ENCODE data around the gene MED20.

The MED20 gene, protein sequence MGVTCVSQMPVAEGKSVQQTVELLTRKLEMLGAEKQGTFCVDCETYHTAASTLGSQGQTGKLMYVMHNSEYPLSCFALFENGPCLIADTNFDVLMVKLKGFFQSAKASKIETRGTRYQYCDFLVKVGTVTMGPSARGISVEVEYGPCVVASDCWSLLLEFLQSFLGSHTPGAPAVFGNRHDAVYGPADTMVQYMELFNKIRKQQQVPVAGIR

DNA sequence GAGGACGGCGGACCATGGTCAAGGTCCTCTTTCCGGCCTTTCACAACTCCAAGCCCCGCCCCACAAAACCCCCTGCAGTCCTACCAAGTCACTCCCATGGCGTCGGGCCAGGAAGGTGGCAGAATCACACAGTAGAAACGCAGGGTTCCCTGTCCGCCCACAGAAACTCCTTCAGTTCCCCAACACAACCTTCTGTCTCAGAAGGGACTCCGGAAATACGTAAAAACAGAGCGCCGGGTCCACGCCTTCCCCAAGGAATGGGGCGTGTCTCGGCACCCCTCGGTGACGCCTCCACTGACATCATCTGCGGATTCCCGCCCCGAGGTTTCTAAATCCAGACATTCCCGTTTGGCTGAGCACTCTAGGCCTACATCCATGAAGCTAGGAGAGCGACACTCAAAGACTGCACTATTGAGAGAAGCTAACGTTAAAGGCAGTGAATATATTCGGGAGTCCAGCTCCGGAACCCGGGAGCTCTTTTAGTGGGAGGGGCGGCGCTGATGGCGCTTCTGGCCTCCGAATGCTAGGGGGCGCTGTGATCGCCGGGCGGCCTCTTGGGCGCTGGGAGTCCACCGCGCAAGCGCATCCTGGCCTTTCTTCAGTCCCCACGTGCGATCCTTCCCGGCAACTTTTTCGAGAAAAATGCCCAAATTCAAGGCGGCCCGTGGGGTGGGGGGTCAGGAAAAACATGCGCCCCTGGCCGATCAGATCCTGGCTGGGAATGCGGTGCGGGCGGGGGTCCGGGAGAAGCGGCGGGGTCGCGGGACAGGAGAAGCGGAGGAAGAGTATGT, at the start of gene MED20, which contains the start of gene BYSL:
MED20 (minus strand) TSS at position 219 of the 791 bp plus-strand sequence; CDS start at position 98, 121 bp downstream.
BYSL (plus strand) TSS at position 579 of the 791 bp plus-strand sequence; CDS start at position 643, 64 bp downstream.
- H3K9ac ChIP-seq (ENCODE audit: low read length in 2 of 2): peak within 1 kb of the TSS; percentile 88 to 99
- H3K4me3 ChIP-seq (ENCODE audit: low read length in 2 of 2): peak within 1 kb of the TSS; percentile 98 to 99
- peaks cover 20% of the 10 kb centered on the region for H3K4me1 ChIP-seq (ENCODE audit: control insufficient read depth, insufficient read depth, low read length)
- H3K9me3 ChIP-seq (ENCODE audit: control insufficient read depth in 2 of 2, low read length in 2 of 2): no peaks in the 10 kb centered on the region
- no peaks in the 10 kb centered on the region for H3K27me3 ChIP-seq (ENCODE audit: control insufficient read depth in 1 of 2, insufficient read depth in 2 of 2, low read length in 2 of 2)
- H3K36me3 ChIP-seq (ENCODE audit: control insufficient read depth in 2 of 2, insufficient read depth in 2 of 2, low read length in 2 of 2): peaks cover 2 to 3% of the 10 kb centered on the region in 2 donors
- peak within 1 kb of the TSS; percentile 98 for H3K27ac ChIP-seq (ENCODE audit: low read length)

DNA sequence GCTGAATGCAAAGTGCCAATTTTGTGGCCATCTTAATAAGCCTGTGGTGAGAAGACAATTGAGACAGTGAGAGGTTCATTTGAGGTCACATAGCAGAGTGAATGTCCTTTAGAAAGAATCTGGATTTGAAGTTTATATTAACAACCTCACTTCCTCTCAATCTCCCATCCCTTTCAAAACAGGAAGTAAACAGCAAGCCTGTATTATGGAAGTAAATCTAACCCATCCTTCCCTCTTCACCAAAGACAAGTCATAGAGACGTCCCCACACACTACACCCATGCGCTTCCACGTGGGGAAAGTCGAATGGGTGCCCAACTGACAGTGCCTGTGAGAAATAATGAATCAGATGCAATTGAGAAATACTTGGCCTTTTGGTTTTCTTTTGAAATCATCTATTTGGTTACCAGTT, 49.5 kb upstream of the MED20 start:
- H3K27ac ChIP-seq (ENCODE audit: low read length): no peak overlapping the region
- H3K4me1 ChIP-seq (ENCODE audit: control insufficient read depth, insufficient read depth, low read length): no peaks in the 10 kb centered on the region

DNA sequence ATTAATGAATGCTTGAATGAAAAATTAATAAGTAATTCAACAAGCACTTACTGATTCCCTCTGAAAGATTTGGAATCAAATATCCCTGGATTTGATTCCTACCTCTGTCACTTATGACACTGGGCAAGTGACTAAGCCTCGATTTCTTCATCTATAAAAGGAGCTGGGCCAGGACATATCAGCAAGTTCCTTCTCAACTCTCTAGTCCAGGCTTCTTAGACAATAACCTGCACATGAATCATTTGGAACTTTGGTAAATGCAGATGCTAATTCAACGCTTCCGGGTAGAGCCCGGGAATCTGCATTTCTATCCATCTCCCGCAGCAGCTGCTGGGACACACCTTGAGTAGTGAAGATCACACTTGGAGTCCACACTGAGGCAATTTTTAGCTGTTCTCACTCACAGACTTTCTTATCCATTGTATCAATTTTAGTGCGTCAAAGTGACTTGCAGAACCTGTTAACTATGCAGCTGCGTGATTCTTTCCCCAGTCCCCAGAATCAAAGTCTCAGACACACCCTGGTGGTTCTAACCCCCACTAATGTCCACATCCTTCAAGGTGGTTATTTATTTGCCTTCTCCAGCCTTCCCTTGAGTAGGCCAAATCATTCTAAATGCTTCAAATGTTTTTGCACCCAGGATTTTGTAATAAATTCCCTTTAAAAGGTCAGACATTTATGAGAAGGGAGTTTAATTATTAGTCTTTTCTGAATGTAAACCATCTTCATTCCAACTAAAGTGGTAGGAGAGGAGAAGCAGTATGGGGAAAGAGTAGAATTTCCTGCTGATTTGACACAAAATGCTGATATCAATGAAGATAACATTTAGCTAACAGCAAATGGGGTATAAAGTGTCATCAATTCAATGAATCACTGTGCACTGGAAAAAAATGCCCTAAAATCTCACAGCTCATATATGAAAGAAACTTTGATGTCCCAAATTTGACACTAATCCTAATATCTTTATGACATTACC, 46.7 kb upstream of the MED20 start:
- no peak overlapping the region for H3K4me3 ChIP-seq (ENCODE audit: low read length in 2 of 2)
- H3K36me3 ChIP-seq (ENCODE audit: control insufficient read depth in 2 of 2, insufficient read depth in 2 of 2, low read length in 2 of 2): peaks cover 0 to 2% of the 10 kb centered on the region in 2 donors
- H3K4me1 ChIP-seq (ENCODE audit: control insufficient read depth, insufficient read depth, low read length): no peaks in the 10 kb centered on the region
- no peaks in the 10 kb centered on the region for H3K9me3 ChIP-seq (ENCODE audit: control insufficient read depth in 2 of 2, low read length in 2 of 2)
- no peak overlapping the region for H3K27ac ChIP-seq (ENCODE audit: low read length)
- H3K27me3 ChIP-seq (ENCODE audit: control insufficient read depth in 1 of 2, insufficient read depth in 2 of 2, low read length in 2 of 2): no peaks in the 10 kb centered on the region
- H3K9ac ChIP-seq (ENCODE audit: low read length in 2 of 2): no peak overlapping the region

More for the DNA sequence above, 49.5 kb upstream of the MED20 start:
- H3K27me3 ChIP-seq (ENCODE audit: control insufficient read depth in 1 of 2, insufficient read depth in 2 of 2, low read length in 2 of 2): no peaks in the 10 kb centered on the region
- H3K9ac ChIP-seq (ENCODE audit: low read length in 2 of 2): no peak overlapping the region
- no peaks in the 10 kb centered on the region for H3K36me3 ChIP-seq (ENCODE audit: control insufficient read depth in 2 of 2, insufficient read depth in 2 of 2, low read length in 2 of 2)
- no peaks in the 10 kb centered on the region for H3K9me3 ChIP-seq (ENCODE audit: control insufficient read depth in 2 of 2, low read length in 2 of 2)
- H3K4me3 ChIP-seq (ENCODE audit: low read length in 2 of 2): no peak overlapping the region

DNA sequence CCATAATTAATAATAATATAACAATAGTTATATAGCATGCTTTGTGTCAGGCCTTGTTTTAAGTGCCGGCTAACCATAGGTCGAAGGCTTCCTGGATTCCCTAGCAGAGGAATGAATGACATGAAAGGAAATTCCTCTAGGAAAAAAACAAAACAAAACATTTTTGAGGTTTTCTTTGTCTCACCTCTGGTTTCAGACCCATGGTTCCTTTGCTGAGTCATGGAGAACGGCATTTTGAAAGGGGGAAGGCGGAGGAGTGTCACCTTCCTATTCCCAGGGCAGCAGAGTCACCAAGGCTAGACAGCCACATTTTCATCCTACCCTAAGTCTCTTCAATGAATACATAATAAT, 46.0 kb upstream of the MED20 start:
- no peaks in the 10 kb centered on the region for H3K4me1 ChIP-seq (ENCODE audit: control insufficient read depth, insufficient read depth, low read length)
- no peak overlapping the region for H3K27ac ChIP-seq (ENCODE audit: low read length)
- H3K9me3 ChIP-seq (ENCODE audit: control insufficient read depth in 2 of 2, low read length in 2 of 2): no peaks in the 10 kb centered on the region
- H3K27me3 ChIP-seq (ENCODE audit: control insufficient read depth in 1 of 2, insufficient read depth in 2 of 2, low read length in 2 of 2): no peaks in the 10 kb centered on the region
- H3K4me3 ChIP-seq (ENCODE audit: low read length in 2 of 2): no peak overlapping the region
- no peak overlapping the region for H3K9ac ChIP-seq (ENCODE audit: low read length in 2 of 2)
- peaks cover 0 to 2% of the 10 kb centered on the region in 2 donors for H3K36me3 ChIP-seq (ENCODE audit: control insufficient read depth in 2 of 2, insufficient read depth in 2 of 2, low read length in 2 of 2)

DNA sequence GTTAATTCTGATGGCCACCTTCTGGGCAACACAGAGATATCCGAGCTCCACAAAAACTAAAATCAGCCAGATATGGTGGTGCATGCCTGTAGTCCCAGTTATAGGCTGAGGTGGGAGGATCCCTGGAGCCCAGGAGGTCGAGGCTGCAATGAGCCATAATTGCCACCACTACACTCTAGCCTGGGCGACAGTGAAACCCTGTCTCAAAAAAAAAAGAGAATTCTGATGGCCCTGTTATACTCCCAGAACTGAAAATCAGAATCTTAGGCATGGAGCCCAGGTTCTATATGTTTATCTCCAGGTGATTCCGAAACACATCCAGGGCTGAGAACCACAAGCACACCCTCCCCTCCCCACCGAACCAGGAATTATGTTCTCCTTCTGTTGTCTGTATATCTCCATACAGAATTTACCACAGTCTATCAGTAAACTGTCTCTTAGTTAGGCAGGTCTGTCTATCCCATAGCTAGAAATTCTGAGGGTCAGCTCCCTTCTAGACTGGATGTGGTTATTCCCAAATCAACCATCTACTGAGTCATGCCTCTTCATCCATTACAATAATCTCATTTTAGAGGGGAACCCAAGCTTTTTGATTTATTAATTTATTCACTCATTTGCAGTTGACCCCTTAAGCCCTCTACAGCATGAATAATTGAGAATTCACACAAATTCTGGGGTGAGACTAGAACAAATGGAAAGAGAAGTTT, 45.4 kb upstream of the MED20 start:
- Histone ChIP-seq H3K27ac (ENCODE audit: low read length) (no peak overlapping the region), H3K9me3 (ENCODE audit: control insufficient read depth in 2 of 2, low read length in 2 of 2) (no peaks in the 10 kb centered on the region), H3K9ac (ENCODE audit: low read length in 2 of 2) (no peak overlapping the region), H3K27me3 (ENCODE audit: control insufficient read depth in 1 of 2, insufficient read depth in 2 of 2, low read length in 2 of 2) (no peaks in the 10 kb centered on the region), H3K4me3 (ENCODE audit: low read length in 2 of 2) (no peak overlapping the region), H3K4me1 (ENCODE audit: control insufficient read depth, insufficient read depth, low read length) (no peaks in the 10 kb centered on the region), H3K36me3 (ENCODE audit: control insufficient read depth in 2 of 2, insufficient read depth in 2 of 2, low read length in 2 of 2) (peaks cover 0 to 2% of the 10 kb centered on the region in 2 donors)

DNA sequence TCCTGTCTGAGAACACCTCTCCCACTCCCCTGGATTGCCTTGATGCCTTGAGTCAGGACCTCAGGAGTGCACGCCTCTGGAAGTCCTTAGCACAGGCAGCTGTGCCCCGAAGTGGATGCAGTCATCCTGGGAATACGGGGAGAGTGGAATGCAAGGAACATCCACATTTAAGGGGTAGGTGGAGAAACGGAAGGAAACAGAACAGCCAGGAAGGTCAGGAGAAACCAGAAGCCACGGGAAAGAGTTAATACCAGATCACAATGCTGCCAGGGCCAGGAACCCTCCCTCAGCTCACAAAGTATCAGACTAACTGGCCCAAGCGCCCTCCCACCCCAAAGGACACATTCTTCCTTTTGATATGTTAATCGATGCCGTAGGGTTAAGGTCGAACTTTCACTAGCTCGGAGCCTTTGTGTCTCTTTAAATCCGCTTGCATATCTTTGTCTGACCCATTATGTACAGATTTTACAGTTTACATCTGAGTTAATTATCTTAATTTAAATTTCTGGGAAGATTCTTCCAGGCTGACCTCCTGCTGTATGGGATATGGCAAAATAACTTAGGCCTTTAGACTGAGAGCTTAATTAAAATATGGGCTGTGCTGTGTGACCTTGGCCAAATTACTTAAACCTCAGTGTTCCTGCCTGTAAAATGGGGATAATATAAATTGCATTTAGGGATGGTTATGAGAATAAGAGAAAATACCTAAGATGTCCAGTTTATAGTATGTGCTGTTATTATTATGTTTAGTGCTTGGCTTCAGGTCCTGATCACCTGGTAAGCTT, 44.7 kb upstream of the MED20 start:
- peaks cover 0 to 2% of the 10 kb centered on the region in 2 donors for H3K36me3 ChIP-seq (ENCODE audit: control insufficient read depth in 2 of 2, insufficient read depth in 2 of 2, low read length in 2 of 2)
- H3K9ac ChIP-seq (ENCODE audit: low read length in 2 of 2): no peak overlapping the region
- H3K9me3 ChIP-seq (ENCODE audit: control insufficient read depth in 2 of 2, low read length in 2 of 2): no peaks in the 10 kb centered on the region
- H3K27me3 ChIP-seq (ENCODE audit: control insufficient read depth in 1 of 2, insufficient read depth in 2 of 2, low read length in 2 of 2): no peaks in the 10 kb centered on the region
- no peak overlapping the region for H3K4me3 ChIP-seq (ENCODE audit: low read length in 2 of 2)
- no peak overlapping the region for H3K27ac ChIP-seq (ENCODE audit: low read length)
- no peaks in the 10 kb centered on the region for H3K4me1 ChIP-seq (ENCODE audit: control insufficient read depth, insufficient read depth, low read length)

DNA sequence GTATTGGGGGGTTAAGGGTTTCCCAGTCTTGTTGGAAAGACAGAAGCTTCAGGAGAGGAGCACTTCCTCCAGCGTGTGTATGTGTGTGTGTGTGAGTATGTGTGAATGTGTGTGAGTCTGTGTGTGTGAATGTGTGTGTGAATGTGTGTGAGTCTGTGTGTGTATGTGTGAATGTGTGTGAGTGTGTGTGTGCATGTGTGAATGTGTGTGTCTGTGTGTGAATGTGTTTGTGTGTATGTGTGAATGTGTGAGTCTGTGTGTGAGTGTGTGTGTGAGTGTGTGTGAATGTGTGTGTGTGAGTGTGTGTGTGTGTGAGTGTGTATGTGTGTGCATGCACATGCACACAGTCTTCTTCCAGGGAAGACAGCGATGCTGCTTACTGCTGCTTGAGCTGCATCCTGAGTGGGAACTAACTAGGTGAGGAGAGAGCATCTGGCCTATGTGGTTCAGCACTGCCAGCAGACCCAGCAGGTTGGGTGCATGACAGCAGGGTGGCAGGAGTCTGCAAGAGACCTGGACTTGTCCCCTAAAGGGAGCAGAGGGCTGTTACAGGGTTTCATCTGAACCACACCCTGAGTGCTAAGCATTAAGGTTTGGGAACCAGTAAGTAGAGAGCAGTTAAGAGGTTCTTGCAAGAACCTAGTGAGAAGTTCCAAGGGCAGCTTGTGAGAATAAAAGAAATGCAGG, 43.4 kb upstream of the MED20 start:
- no peak overlapping the region for H3K27ac ChIP-seq (ENCODE audit: low read length)
- no peaks in the 10 kb centered on the region for H3K4me1 ChIP-seq (ENCODE audit: control insufficient read depth, insufficient read depth, low read length)
- H3K9me3 ChIP-seq (ENCODE audit: control insufficient read depth in 2 of 2, low read length in 2 of 2): no peaks in the 10 kb centered on the region
- no peaks in the 10 kb centered on the region for H3K27me3 ChIP-seq (ENCODE audit: control insufficient read depth in 1 of 2, insufficient read depth in 2 of 2, low read length in 2 of 2)
- H3K36me3 ChIP-seq (ENCODE audit: control insufficient read depth in 2 of 2, insufficient read depth in 2 of 2, low read length in 2 of 2): peaks cover 0 to 2% of the 10 kb centered on the region in 2 donors
- H3K9ac ChIP-seq (ENCODE audit: low read length in 2 of 2): no peak overlapping the region
- H3K4me3 ChIP-seq (ENCODE audit: low read length in 2 of 2): no peak overlapping the region

DNA sequence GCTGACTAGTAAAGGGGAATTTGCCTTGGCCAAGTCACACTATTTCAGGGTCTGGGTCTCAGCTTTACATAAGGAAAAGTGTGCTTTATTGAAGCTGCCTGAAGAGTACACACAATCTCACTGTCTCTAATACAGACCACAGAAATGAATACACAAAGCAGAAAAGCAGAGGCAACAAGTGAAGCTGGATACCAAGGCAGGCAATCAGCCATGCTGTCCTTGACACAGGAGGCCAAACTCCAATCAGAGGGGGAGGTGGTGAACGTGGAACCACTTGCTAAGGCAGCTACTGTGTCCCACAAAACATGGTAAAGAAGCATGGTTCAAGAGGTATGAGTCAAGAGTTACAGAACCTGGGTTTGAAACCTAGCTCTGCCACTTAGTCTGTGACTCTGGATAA, 42.4 kb upstream of the MED20 start:
- H3K27ac ChIP-seq (ENCODE audit: low read length): no peak overlapping the region
- H3K4me1 ChIP-seq (ENCODE audit: control insufficient read depth, insufficient read depth, low read length): no peaks in the 10 kb centered on the region
- no peak overlapping the region for H3K4me3 ChIP-seq (ENCODE audit: low read length in 2 of 2)
- H3K9ac ChIP-seq (ENCODE audit: low read length in 2 of 2): no peak overlapping the region
- no peaks in the 10 kb centered on the region for H3K9me3 ChIP-seq (ENCODE audit: control insufficient read depth in 2 of 2, low read length in 2 of 2)
- H3K36me3 ChIP-seq (ENCODE audit: control insufficient read depth in 2 of 2, insufficient read depth in 2 of 2, low read length in 2 of 2): peaks cover 0 to 2% of the 10 kb centered on the region in 2 donors
- no peaks in the 10 kb centered on the region for H3K27me3 ChIP-seq (ENCODE audit: control insufficient read depth in 1 of 2, insufficient read depth in 2 of 2, low read length in 2 of 2)

DNA sequence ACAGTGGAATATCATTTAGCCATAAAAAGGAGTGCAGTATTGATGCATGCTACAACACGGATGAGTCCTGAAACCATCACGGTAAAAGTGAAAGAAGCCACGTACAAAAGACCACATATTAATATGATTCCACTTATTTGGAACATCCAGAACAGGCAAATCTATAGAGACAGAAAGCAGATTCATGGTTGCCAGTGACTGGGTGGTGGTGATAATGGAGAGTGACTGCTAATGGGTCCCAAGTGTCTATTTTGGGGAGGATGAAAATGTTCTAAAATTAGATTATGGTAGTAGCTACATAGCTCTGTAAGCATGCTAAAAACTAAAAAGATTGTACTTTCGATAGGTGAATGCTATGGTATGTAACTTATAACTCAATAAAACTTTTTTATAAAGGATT, 39.1 kb upstream of the MED20 start:
- H3K4me3 ChIP-seq (ENCODE audit: low read length in 2 of 2): no peak overlapping the region
- H3K27me3 ChIP-seq (ENCODE audit: control insufficient read depth in 1 of 2, insufficient read depth in 2 of 2, low read length in 2 of 2): no peaks in the 10 kb centered on the region
- no peak overlapping the region for H3K27ac ChIP-seq (ENCODE audit: low read length)
- no peaks in the 10 kb centered on the region for H3K36me3 ChIP-seq (ENCODE audit: control insufficient read depth in 2 of 2, insufficient read depth in 2 of 2, low read length in 2 of 2)
- H3K9ac ChIP-seq (ENCODE audit: low read length in 2 of 2): no peak overlapping the region
- no peaks in the 10 kb centered on the region for H3K9me3 ChIP-seq (ENCODE audit: control insufficient read depth in 2 of 2, low read length in 2 of 2)
- no peaks in the 10 kb centered on the region for H3K4me1 ChIP-seq (ENCODE audit: control insufficient read depth, insufficient read depth, low read length)

Data from stomach smooth muscle (tissue), 2 donors.